SK-N-SH treated with all-trans-retinoic acid at 6 μM for 48 hours (cell line): ENCODE results near the gene TFEB.
A peak's percentile ranks its signal among the peaks of the same experiment; 100 is the strongest.

Experiments used
- ATAC-seq: fragments of 200-7000 bp; cut with Tn5 transposase; 3 replicates; pipeline ENCODE4 v1.9.1; 2020; ENCODE audit warnings: mild to moderate bottlenecking, moderate library complexity
- ARNTL ChIP-seq: fragments of 450-650 bp; formaldehyde crosslinking; IDR thresholded peaks from 2 replicates; pipeline ENCODE4 v1.5.0; 2020; ENCODE audit warnings: low read depth, mild to moderate bottlenecking, moderate library complexity, borderline replicate concordance
- BACH2 ChIP-seq: fragments of 250-450 bp; sonication (Bioruptor Pico); IDR thresholded peaks from 2 replicates; pipeline ENCODE4 v1.9.0; 2021; ENCODE audit warnings: mild to moderate bottlenecking, borderline replicate concordance
- CSDC2 ChIP-seq: fragments of 250-450 bp; sonication (Bioruptor Pico); IDR thresholded peaks from 2 replicates; pipeline ENCODE4 v1.5.0; 2020; ENCODE audit warnings: mild to moderate bottlenecking, moderate library complexity
- CSRNP3 ChIP-seq: fragments of 250-450 bp; sonication (Bioruptor Pico); IDR thresholded peaks from 2 replicates; pipeline ENCODE4 v1.5.1; 2021; ENCODE audit warnings: mild to moderate bottlenecking, moderate library complexity
- GLIS3 ChIP-seq: fragments of 250-450 bp; sonication (Bioruptor Pico); IDR thresholded peaks from 2 replicates; pipeline ENCODE4 v1.5.0; 2020; ENCODE audit warnings: mild to moderate bottlenecking, moderate library complexity
- ISL1 ChIP-seq: fragments of 250-450 bp; sonication (Bioruptor Pico); IDR thresholded peaks from 2 replicates; pipeline ENCODE4 v2.1.2; 2022; ENCODE audit warnings: mild to moderate bottlenecking, moderate library complexity
- OSR1 ChIP-seq: fragments of 250-450 bp; sonication (Bioruptor Pico); IDR thresholded peaks from 2 replicates; pipeline ENCODE4 v1.8.0; 2022; ENCODE audit warnings: moderate library complexity, mild to moderate bottlenecking, inconsistent platforms
- PATZ1 ChIP-seq: fragments of 250-450 bp; sonication (Bioruptor Pico); IDR thresholded peaks from 2 replicates; pipeline ENCODE4 v1.8.0; 2020; ENCODE audit warnings: mild to moderate bottlenecking, moderate library complexity, borderline replicate concordance
- POU6F1 ChIP-seq: fragments of 250-450 bp; sonication (Bioruptor Pico); IDR thresholded peaks from 2 replicates; pipeline ENCODE4 v1.8.0; 2021; ENCODE audit warnings: low read depth, mild to moderate bottlenecking, moderate library complexity, borderline replicate concordance
- PPARA ChIP-seq: fragments of 250-450 bp; sonication (Bioruptor Pico); IDR thresholded peaks from 2 replicates; pipeline ENCODE4 v1.5.0; 2020; ENCODE audit warnings: mild to moderate bottlenecking, borderline replicate concordance
- RARB ChIP-seq: fragments of 250-450 bp; sonication (Bioruptor Pico); IDR thresholded peaks from 2 replicates; pipeline ENCODE4 v1.8.0; 2021; ENCODE audit warnings: mild to moderate bottlenecking, moderate library complexity
- TCF4 ChIP-seq: fragments of 250-450 bp; sonication (Bioruptor Pico); IDR thresholded peaks from 2 replicates; pipeline ENCODE4 v1.8.0; 2021; ENCODE audit warnings: mild to moderate bottlenecking, moderate library complexity, borderline replicate concordance
- TOX ChIP-seq: fragments of 250-450 bp; sonication (Bioruptor Pico); IDR thresholded peaks from 2 replicates; pipeline ENCODE4 v1.8.0; 2021; ENCODE audit warnings: mild to moderate bottlenecking, moderate library complexity, borderline replicate concordance
- TSHZ2 ChIP-seq: fragments of 250-450 bp; sonication (Bioruptor Pico); IDR thresholded peaks from 2 replicates; pipeline ENCODE4 v1.5.0; 2020; ENCODE audit warnings: mild to moderate bottlenecking, moderate library complexity
- ZC3H10 ChIP-seq: fragments of 250-450 bp; sonication (Bioruptor Pico); IDR thresholded peaks from 2 replicates; pipeline ENCODE4 v1.5.1; 2021; ENCODE audit warnings: mild to moderate bottlenecking, moderate library complexity
- ZFP3 ChIP-seq: fragments of 250-450 bp; sonication (Bioruptor Pico); IDR thresholded peaks from 2 replicates; pipeline ENCODE4 v1.5.0; 2020; ENCODE audit warnings: mild to moderate bottlenecking, moderate library complexity
- ZFP30 ChIP-seq: fragments of 450-650 bp; formaldehyde crosslinking; IDR thresholded peaks from 2 replicates; pipeline ENCODE4 v1.5.0; 2022; ENCODE audit warnings: mild to moderate bottlenecking, moderate library complexity
- ZNF565 ChIP-seq: fragments of 450-650 bp; formaldehyde crosslinking; conservative IDR thresholded peaks from 2 replicates; pipeline ENCODE4 v1.5.0; 2020; ENCODE audit warnings: low read depth, mild to moderate bottlenecking, moderate library complexity
- ZNF70 ChIP-seq: fragments of 450-650 bp; formaldehyde crosslinking; IDR thresholded peaks from 2 replicates; pipeline ENCODE4 v1.5.0; 2020; ENCODE audit warnings: mild to moderate bottlenecking, moderate library complexity
- ZNF8 ChIP-seq: fragments of 450-650 bp; formaldehyde crosslinking; IDR thresholded peaks from 2 replicates; pipeline ENCODE4 v1.5.0; 2020; ENCODE audit warnings: mild to moderate bottlenecking, moderate library complexity

The TFEB gene

GRCh38 chr6:41713650-41714291, 21.6 kb downstream of the TFEB start (continued):
- TF ChIP-seq ZFP30, result no peak
- TF ChIP-seq POU6F1 (CRISPR knock-in tag), result no peak
- TF ChIP-seq ISL1 (CRISPR knock-in tag), result no peak
- no peak for TF ChIP-seq OSR1 (CRISPR knock-in tag)
- no peak for TF ChIP-seq TOX (CRISPR knock-in tag)
- no peak for TF ChIP-seq GLIS3
- no peak for TF ChIP-seq CSDC2
- no peak for TF ChIP-seq ZC3H10 (CRISPR knock-in tag)
- no peak for TF ChIP-seq ZNF8 (CRISPR knock-in tag)
- no peak for TF ChIP-seq TCF4 (CRISPR knock-in tag)
- TF ChIP-seq ZNF70, result no peak

GRCh38 chr6:41713159-41713649, 22.2 kb downstream of the TFEB start:
- no peak for TF ChIP-seq ZFP3
- TF ChIP-seq TCF4 (CRISPR knock-in tag), result no peak
- no peak for TF ChIP-seq PPARA
- no peak for TF ChIP-seq CSRNP3 (CRISPR knock-in tag)
- TF ChIP-seq POU6F1 (CRISPR knock-in tag), result no peak
- TF ChIP-seq TOX (CRISPR knock-in tag), result no peak
- peak; percentile 85 for ATAC-seq

- TF ChIP-seq PPARA, result no peak
- TF ChIP-seq BACH2 (CRISPR knock-in tag), result no peak
- TF ChIP-seq CSRNP3 (CRISPR knock-in tag), result no peak
- no peak for TF ChIP-seq ZFP30
- TF ChIP-seq TSHZ2 (CRISPR knock-in tag), result no peak
- no peak for TF ChIP-seq RARB (CRISPR knock-in tag)
- TF ChIP-seq ARNTL, result no peak
- no peak for TF ChIP-seq PATZ1 (CRISPR knock-in tag)
- TF ChIP-seq ZNF8 (CRISPR knock-in tag), result no peak
- TF ChIP-seq ZFP3, result no peak
- TF ChIP-seq ZNF70, result no peak
- no peak for TF ChIP-seq ISL1 (CRISPR knock-in tag)
- TF ChIP-seq ZNF565 (CRISPR knock-in tag), result no peak
- no peak for TF ChIP-seq GLIS3
- no peak for TF ChIP-seq OSR1 (CRISPR knock-in tag)
- ATAC-seq, result peak; percentile 68
Measured at GRCh38 chr6:41712651-41713103, 22.7 kb downstream of the TFEB start.
